Trophoblast cell (in vitro differentiated cells and primary cell): ENCODE measurements around the gene UBE2S.

Experiments
- DNase-seq, 2 donors: peaks; one replicate each; pipeline ENCODE4 v3.0.0-alpha.2; 2016
- H2AFZ ChIP-seq: 2 replicates; pipeline ENCODE4 v1.6.1; 2013; ENCODE audit warnings: low read length, moderate library complexity, mild to moderate bottlenecking; ENCODE audit not compliant: insufficient read depth, poor library complexity
- H2AK5ac ChIP-seq: 2 replicates; pipeline ENCODE4 v1.6.1; 2013; ENCODE audit warnings: mild to moderate bottlenecking, low read length
- H2BK120ac ChIP-seq: 2 replicates; pipeline ENCODE4 v1.6.1; 2013; ENCODE audit warnings: low read length, mild to moderate bottlenecking, moderate library complexity; ENCODE audit not compliant: insufficient read depth, poor library complexity
- H2BK12ac ChIP-seq: 2 replicates; pipeline ENCODE4 v1.6.1; 2013; ENCODE audit warnings: mild to moderate bottlenecking, low read length, moderate library complexity
- H2BK5ac ChIP-seq: 2 replicates; pipeline ENCODE4 v1.6.1; 2013; ENCODE audit warnings: low read length, low read depth, moderate library complexity, mild to moderate bottlenecking; ENCODE audit not compliant: poor library complexity
- H3K14ac ChIP-seq: 2 replicates; pipeline ENCODE4 v1.6.1; 2013; ENCODE audit warnings: mild to moderate bottlenecking, low read length
- H3K18ac ChIP-seq: 2 replicates; pipeline ENCODE4 v1.6.1; 2013; ENCODE audit warnings: mild to moderate bottlenecking, low read length
- H3K23ac ChIP-seq: 2 replicates; pipeline ENCODE4 v1.6.1; 2013; ENCODE audit warnings: low read length
- H3K27ac ChIP-seq: 2 replicates; pipeline ENCODE4 v1.5.1; 2013; ENCODE audit warnings: low read depth, mild to moderate bottlenecking, inconsistent platforms, low read length, moderate library complexity
- H3K27me3 ChIP-seq: 2 replicates; pipeline ENCODE4 v1.6.1; 2013; ENCODE audit warnings: inconsistent platforms, mild to moderate bottlenecking, low read length, moderate library complexity; ENCODE audit not compliant: insufficient read depth
- H3K36me3 ChIP-seq, 2 experiments: 1 replicate in 1 of 2; 2 replicates in 1 of 2; pipeline ENCODE4 v1.6.1; 2013; ENCODE audit warnings: low read length in 2 of 2, mild to moderate bottlenecking in 2 of 2, moderate library complexity in 1 of 2; ENCODE audit not compliant: insufficient read depth in 2 of 2, control insufficient read depth in 1 of 2
- H3K4ac ChIP-seq: 2 replicates; pipeline ENCODE4 v1.6.1; 2013; ENCODE audit warnings: low read depth, mild to moderate bottlenecking, low read length, moderate library complexity
- H3K4me1 ChIP-seq, 2 experiments: 1 replicate in 1 of 2; 2 replicates in 1 of 2; pipeline ENCODE4 v1.6.1; 2013; ENCODE audit warnings: low read length in 2 of 2, mild to moderate bottlenecking in 2 of 2, moderate library complexity in 1 of 2; ENCODE audit not compliant: insufficient read depth in 2 of 2, control insufficient read depth in 1 of 2
- H3K4me2 ChIP-seq: 2 replicates; pipeline ENCODE4 v1.6.1; 2013; ENCODE audit warnings: inconsistent platforms, mild to moderate bottlenecking, low read length, moderate library complexity
- H3K4me3 ChIP-seq: 2 replicates; pipeline ENCODE4 v1.5.1; 2013; ENCODE audit warnings: mild to moderate bottlenecking, low read depth, low read length, inconsistent platforms
- H3K79me1 ChIP-seq: one replicate; pipeline ENCODE4 v1.6.1; 2013; ENCODE audit warnings: low read length
- H3K79me2 ChIP-seq: 2 replicates; pipeline ENCODE4 v1.6.1; 2013; ENCODE audit warnings: low read length, mild to moderate bottlenecking; ENCODE audit not compliant: control insufficient read depth, insufficient read depth, poor library complexity
- H3K9ac ChIP-seq: 2 replicates; pipeline ENCODE4 v1.6.1; 2013; ENCODE audit warnings: mild to moderate bottlenecking, low read length
- H3K9me3 ChIP-seq: 2 replicates; pipeline ENCODE4 v1.6.1; 2013; ENCODE audit warnings: low read depth, mild to moderate bottlenecking, control low read depth, inconsistent platforms, low read length; ENCODE audit not compliant: insufficient read depth
- H4K12ac ChIP-seq: 2 replicates; pipeline ENCODE4 v1.6.1; 2013; ENCODE audit warnings: low read depth, mild to moderate bottlenecking, low read length, moderate library complexity
- H4K8ac ChIP-seq: 2 replicates; pipeline ENCODE4 v1.6.1; 2013; ENCODE audit warnings: low read depth, mild to moderate bottlenecking, low read length, moderate library complexity
- H4K91ac ChIP-seq: one replicate; pipeline ENCODE4 v1.6.1; 2013; ENCODE audit warnings: low read depth, mild to moderate bottlenecking, low read length, moderate library complexity
- WGBS: extraction: QIAGEN DNeasy Blood & Tissue Kit; methylation state at CpG from one replicate; pipeline ENCODE4 v1.1.7; 2013; ENCODE audit warnings: missing lambda C conversion rate; ENCODE audit not compliant: insufficient read length, insufficient coverage; ENCODE audit errors: extremely low coverage; 5-methylcytosine and 5-hydroxymethylcytosine counted together

UBE2S gene

DNA sequence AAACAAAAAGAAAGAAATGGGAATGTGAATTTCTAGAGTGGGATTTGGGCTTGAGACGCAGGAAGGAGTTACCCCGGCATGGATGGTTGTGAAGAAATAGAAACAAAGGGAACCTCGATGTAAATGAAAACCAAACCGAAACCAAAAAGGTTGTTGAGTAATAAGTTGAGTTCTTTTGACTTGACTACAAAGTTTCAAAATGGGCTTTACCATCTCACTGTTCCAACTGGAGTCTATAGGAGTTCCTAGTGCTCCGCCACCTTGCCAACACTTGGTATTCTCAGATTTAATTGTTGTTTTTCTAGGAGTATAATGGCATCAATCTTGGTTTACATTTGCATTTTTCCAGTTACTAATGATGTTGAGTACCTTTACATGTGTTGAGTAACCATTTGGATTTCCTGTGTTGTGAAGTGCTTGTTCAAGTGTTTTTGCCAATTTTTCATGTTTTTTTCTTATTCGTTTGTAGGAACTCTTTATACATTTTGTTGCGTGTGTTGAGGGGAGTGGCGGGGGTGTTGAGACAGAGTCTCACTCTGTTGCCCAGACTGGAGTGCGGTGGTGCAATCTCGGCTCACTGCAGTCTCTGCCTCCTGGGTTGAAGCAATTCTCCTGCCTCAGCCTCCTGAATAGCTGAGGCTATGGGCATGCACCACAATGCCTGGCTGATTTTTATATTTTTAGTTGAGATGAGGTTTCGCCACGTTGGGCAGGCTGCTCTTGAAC lies 9.2 kb downstream of the UBE2S start:
- no peak overlapping the region for H3K4me2 ChIP-seq
- H3K36me3 ChIP-seq, result peaks cover 28 to 29% of the 10 kb centered on the region in 2 experiments
- H3K27me3 ChIP-seq, result no peaks in the 10 kb centered on the region
- H3K9ac ChIP-seq, result no peak overlapping the region
- H4K12ac ChIP-seq, result no peak overlapping the region
- H2BK5ac ChIP-seq, result no peak overlapping the region
- no peak overlapping the region for H2BK12ac ChIP-seq
- no peak overlapping the region for H3K4ac ChIP-seq
- no peak overlapping the region for H3K4me3 ChIP-seq
- H3K79me1 ChIP-seq, result no peaks in the 10 kb centered on the region
- no peak overlapping the region for H2AFZ ChIP-seq
- H4K91ac ChIP-seq, result no peak overlapping the region
- H3K4me1 ChIP-seq, result no peaks in the 10 kb centered on the region
- no peaks in the 10 kb centered on the region for H3K79me2 ChIP-seq
- H3K9me3 ChIP-seq, result peaks cover 2% of the 10 kb centered on the region
- no peak overlapping the region for H4K8ac ChIP-seq
- H3K18ac ChIP-seq, result no peak overlapping the region
- no peak overlapping the region for H3K23ac ChIP-seq
- H3K27ac ChIP-seq, result no peak overlapping the region
- no peak overlapping the region for H2BK120ac ChIP-seq
- H3K14ac ChIP-seq, result no peak overlapping the region
- no peak for DNase-seq
- no peak overlapping the region for H2AK5ac ChIP-seq
- WGBS, result no CpG with 5 or more reads among the region's 12 CpGs

DNA sequence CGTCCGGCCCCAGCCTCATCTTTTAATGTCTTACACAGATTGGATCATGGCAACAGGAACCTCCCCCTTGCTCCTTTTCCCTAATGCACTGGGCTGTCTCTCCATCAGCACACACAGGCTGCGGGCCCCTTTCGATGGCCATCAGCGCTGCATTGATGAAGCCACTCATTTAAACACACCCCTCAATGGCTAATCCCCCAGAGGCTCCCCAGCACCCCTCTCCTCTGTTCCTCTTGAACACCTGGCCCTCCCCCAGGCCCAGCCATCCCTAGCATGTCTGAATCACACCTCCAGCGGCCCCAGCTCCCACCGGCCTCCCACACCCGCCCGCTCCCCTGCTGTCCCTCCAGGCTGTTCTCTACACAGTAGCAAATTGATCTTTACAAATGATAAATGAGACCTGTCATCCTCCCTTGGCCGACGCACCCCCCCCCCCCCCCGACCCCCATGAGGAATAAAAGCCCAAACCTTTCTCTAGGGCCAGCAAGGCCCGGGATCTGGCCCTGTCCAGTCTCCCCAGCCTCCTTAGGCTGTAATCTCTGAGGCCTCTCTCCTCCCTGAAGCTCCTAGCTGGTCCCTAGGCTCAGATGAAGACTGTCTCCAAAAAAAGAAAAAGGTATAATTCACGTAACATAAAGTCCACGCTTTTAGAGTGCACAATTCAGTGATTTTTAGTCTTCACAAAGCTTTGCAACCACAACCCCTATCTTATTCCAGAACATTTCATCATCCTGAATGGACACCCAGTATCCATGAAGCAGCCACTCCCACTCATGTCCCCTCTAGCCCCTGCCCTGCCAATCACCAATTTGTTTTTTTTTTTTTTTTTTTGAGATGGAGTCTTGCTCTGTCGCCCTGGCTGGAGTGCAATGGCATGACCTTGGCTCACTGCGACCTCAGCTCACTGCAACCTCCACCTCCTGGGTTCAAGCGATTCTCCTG lies 14.5 kb downstream of the UBE2S start:
- peaks cover 3% of the 10 kb centered on the region for H3K79me2 ChIP-seq
- H4K8ac ChIP-seq, result no peak overlapping the region
- no peak overlapping the region for H2AFZ ChIP-seq
- H3K79me1 ChIP-seq, result no peaks in the 10 kb centered on the region
- H2AK5ac ChIP-seq, result no peak overlapping the region
- no peak overlapping the region for H2BK120ac ChIP-seq
- no peak overlapping the region for H4K91ac ChIP-seq
- H2BK5ac ChIP-seq, result no peak overlapping the region
- H3K4me1 ChIP-seq, result peaks cover 8 to 15% of the 10 kb centered on the region in 2 experiments
- no peaks in the 10 kb centered on the region for H3K27me3 ChIP-seq
- no peak overlapping the region for H3K4me2 ChIP-seq
- peaks cover 28 to 30% of the 10 kb centered on the region in 2 experiments for H3K36me3 ChIP-seq
- no peak overlapping the region for H3K23ac ChIP-seq
- no peak overlapping the region for H2BK12ac ChIP-seq
- WGBS, result no CpG with 5 or more reads among the region's 18 CpGs
- no peak overlapping the region for H3K4ac ChIP-seq
- no peak overlapping the region for H4K12ac ChIP-seq
- no peaks in the 10 kb centered on the region for H3K9me3 ChIP-seq
- DNase-seq, result no peak
- H3K9ac ChIP-seq, result no peak overlapping the region
- no peak overlapping the region for H3K18ac ChIP-seq
- no peak overlapping the region for H3K4me3 ChIP-seq
- no peak overlapping the region for H3K14ac ChIP-seq
- H3K27ac ChIP-seq, result no peak overlapping the region

DNA sequence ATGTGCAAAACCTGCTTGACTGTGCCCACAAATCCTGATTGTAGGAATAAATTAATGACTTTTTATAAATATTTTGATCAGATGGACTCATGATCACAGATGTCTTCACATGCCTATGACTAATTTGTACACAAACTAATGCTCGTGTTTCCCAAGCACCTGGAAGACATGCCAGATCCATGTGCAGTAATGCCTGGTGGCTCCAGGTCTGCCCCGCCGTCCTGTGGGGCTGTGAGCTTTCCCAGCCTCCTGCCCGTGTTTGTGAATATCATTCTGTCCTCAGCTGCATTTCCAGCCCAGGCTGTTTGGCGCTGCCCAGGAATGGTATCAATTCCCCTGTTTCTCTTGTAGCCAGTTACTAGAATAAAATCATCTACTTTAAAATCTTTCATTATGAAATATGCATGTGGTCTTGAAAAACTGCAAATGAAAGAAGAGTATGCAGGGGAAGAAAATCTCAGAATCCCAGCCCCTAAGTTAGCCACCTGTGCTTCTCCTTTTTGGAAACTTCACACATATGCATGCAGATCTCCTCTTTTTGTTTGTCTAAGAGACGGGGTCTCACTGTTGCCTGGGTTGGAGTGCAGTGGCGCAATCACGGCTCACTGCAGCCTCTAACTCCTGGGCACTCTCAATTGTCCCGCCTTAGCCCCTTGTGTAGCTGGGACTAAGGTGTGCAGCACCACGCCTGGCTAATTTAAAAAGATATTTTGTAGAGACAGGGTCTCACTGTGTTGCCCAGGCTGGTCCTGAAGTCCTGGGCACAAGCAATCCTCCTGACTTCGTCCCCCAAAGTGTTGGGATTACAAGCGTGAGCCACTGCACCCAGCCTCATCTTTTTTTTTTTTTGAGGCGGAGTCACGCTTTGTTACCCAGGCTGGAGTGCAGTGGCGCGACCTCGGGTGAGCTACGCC lies 15.6 kb downstream of the UBE2S start:
- no peak overlapping the region for H3K9ac ChIP-seq
- no peak overlapping the region for H2AFZ ChIP-seq
- H3K9me3 ChIP-seq, result no peaks in the 10 kb centered on the region
- H4K12ac ChIP-seq, result no peak overlapping the region
- H2BK120ac ChIP-seq, result no peak overlapping the region
- H2BK5ac ChIP-seq, result no peak overlapping the region
- peaks cover 20 to 27% of the 10 kb centered on the region in 2 experiments for H3K4me1 ChIP-seq
- no peaks in the 10 kb centered on the region for H3K27me3 ChIP-seq
- H3K4ac ChIP-seq, result no peak overlapping the region
- DNase-seq, result peak; percentile 28 to 38
- no peak overlapping the region for H3K4me3 ChIP-seq
- no peak overlapping the region for H4K8ac ChIP-seq
- no peak overlapping the region for H3K4me2 ChIP-seq
- H3K27ac ChIP-seq, result no peak overlapping the region
- H3K79me1 ChIP-seq, result no peaks in the 10 kb centered on the region
- no peak overlapping the region for H3K23ac ChIP-seq
- H3K14ac ChIP-seq, result no peak overlapping the region
- H3K18ac ChIP-seq, result no peak overlapping the region
- no peak overlapping the region for H4K91ac ChIP-seq
- WGBS, result no CpG with 5 or more reads among the region's 18 CpGs
- peaks cover 39 to 42% of the 10 kb centered on the region in 2 experiments for H3K36me3 ChIP-seq
- peaks cover 12% of the 10 kb centered on the region for H3K79me2 ChIP-seq
- no peak overlapping the region for H2AK5ac ChIP-seq
- no peak overlapping the region for H2BK12ac ChIP-seq

DNA sequence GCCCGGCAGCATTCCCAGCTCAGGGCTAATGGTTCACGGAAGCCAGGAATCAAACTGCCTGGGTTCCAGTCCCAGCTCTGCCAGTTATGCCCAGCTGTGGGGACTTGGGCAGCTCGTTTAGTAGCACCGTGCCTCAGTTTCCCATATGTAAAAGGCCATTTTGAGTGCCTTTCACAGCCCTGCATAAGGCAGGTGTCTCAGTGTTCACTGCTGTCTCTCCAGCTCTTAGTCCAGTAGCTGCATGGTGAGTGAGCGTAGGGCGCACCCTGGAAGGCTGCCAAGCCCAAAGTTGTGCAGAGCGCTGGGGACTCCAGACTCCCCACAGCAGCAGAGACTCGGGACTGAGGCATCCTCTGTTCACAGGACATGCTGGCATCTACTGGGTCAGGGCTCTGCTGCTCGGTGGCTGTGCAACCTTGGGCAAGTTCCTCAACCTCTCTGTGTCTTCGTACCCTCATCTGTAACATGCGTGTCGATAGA lies 16.4 kb downstream of the UBE2S start:
- no CpG with 5 or more reads among the region's 12 CpGs for WGBS
- H2BK120ac ChIP-seq, result no peak overlapping the region
- H3K27ac ChIP-seq, result no peak overlapping the region
- DNase-seq, result no peak
- H3K14ac ChIP-seq, result no peak overlapping the region
- H3K4me2 ChIP-seq, result no peak overlapping the region
- H3K36me3 ChIP-seq, result peaks cover 46 to 47% of the 10 kb centered on the region in 2 experiments
- no peak overlapping the region for H2AFZ ChIP-seq
- H2BK12ac ChIP-seq, result no peak overlapping the region
- peaks cover 19% of the 10 kb centered on the region for H3K79me2 ChIP-seq
- peaks cover 2% of the 10 kb centered on the region for H3K79me1 ChIP-seq
- no peak overlapping the region for H4K91ac ChIP-seq
- H3K4me3 ChIP-seq, result no peak overlapping the region
- H2BK5ac ChIP-seq, result no peak overlapping the region
- no peaks in the 10 kb centered on the region for H3K27me3 ChIP-seq
- no peak overlapping the region for H2AK5ac ChIP-seq
- peaks cover 23 to 30% of the 10 kb centered on the region in 2 experiments for H3K4me1 ChIP-seq
- no peak overlapping the region for H3K4ac ChIP-seq
- no peak overlapping the region for H3K18ac ChIP-seq
- no peak overlapping the region for H3K9ac ChIP-seq
- no peak overlapping the region for H4K12ac ChIP-seq
- H3K23ac ChIP-seq, result no peak overlapping the region
- no peaks in the 10 kb centered on the region for H3K9me3 ChIP-seq
- H4K8ac ChIP-seq, result no peak overlapping the region
